NCI-H226 (cell line): ENCODE data around the gene WNT7A.
"Not testable (repeated sequence)": the region's sequence is repeated elsewhere in the genome, so short reads cannot be mapped to it uniquely, and the experiment has no call there.

Source experiments
- DNase-seq: peaks from one replicate; pipeline ENCODE4 v3.0.0-alpha.2; 2015

Gene WNT7A

DNA sequence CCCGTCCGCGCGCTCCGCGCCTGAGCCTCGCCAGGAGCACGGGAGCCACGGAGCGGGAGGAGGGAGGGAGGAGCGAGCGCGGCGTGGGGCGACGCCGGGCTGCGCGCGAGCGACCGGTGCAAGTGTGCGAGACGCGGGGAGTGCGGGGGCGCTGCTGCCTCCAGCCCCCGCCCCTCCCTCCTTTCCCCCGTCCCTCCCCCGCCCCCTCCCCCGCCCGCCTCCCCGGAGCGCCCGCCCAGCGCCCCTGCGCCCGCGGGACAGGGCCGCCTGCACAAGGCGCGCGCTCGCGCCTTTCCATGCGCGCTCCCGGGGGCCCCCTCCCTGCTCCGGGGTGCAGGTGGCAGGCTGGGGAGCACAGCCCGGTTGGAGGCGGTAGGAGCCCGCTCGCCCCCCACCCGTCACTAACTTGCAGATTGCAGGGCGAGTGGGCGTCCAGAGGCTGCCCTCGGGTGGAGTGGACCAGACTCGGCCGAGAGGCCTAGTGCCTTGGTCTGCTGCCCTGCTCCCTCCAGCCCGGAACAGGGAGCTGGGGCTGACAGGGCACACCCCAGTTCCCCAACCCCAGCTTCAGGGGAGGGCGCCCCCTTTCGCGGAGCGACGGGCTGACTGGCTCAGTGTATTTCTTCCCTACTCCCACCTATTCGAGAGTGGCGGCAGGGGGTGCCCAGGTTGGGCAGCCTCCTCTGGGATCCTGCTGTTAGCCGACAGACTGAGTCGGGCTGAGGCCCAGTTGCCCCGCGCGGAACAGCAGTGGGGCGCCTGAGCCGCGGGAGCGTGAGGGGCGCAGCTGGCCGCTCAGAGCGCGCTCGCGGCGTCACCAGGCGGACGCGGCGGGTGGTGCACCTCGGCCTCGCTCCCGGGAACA lies at the start of gene WNT7A:
WNT7A (minus strand) TSS at position 126 of the 865 bp plus-strand sequence. CDS start 255 bp downstream, outside the sequence.
- no peak for DNase-seq

- not testable (repeated sequence) for DNase-seq
Measured at GRCh38 chr3:13928741-13929140, 48.9 kb upstream of the WNT7A start.

GRCh38 chr3:13927295-13927694 lies 47.4 kb upstream of the WNT7A start:
- no peak for DNase-seq

DNA sequence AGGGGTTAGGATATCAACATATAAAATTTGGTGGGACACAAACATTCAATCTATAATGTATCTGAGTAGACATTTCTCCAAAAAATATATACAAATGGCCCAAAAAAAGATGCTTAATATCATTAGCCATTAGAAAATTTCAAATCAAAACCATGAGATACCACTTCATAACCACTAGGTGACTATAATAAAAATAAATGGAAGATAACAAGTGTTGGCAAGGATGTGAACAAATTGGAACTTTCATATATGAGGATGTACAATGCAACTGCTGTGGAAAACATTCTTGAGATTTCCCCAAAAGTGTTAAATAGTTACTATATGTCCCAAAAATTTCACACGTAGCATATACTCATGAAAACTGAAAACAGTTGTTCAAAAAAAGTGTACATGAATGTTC lies 36.5 kb upstream of the WNT7A start:
- no peak for DNase-seq

DNA sequence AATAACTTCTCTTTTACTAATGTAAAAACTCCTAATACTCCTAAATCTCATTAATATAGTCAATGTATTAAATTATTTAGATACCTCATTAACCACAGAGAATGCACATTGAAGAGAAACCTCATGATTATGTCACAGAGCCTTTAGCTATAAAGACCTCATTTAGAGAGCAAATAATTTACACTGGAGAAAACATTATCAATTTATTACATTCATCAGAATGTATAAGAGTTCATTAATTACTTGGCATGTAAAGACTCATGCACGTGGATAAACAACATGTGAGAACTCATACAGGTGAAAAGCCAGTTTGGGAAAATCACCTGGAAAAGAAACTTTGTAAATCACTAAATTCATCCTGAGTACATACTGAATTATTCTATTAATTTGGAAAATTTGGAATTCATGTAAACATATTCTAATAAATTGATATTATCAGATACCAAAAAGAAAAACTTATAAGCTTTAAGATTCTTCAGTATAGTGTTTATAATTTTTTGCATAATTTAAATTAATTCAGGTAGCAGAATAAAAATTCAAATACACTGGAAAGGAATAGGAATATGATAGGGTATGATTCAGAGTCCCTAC lies 22.9 kb upstream of the WNT7A start:
- no peak for DNase-seq

DNA sequence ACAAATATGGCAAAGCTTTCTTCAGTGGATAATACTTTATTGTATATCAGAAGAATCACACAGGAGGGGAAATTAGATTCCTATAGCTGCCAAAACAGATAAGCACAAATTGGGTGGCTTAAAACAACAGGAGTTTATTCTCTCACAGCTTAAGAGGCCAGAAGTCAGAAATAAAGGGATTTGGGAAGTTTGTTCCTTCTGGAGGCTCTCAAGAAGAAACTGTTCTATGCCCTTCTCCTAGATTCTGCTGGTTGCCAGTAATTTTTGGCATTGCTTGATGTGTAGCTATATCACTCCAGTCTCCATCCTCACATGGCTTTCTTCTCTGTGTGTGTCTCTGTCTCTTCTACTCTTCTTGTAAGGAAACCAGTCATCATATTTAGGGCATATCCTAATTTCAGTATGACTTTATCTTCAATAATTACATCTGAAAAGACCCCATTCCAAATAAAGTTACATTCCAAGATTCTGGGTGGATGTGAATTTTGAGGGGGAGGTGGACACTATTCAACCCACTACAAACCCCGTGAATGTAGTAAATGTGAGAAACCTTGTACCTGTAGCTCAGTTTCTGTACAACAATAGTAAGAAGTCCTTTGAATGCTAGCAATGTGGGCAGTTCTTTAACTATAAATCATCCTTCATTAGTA lies 22.2 kb upstream of the WNT7A start:
- DNase-seq: no peak

GRCh38 chr3:13898346-13898745 lies 18.5 kb upstream of the WNT7A start:
- no peak for DNase-seq

- DNase-seq: peak; percentile 48
Measured at GRCh38 chr3:13896473-13897154, 16.7 kb upstream of the WNT7A start.

GRCh38 chr3:13895155-13896105 lies 15.6 kb upstream of the WNT7A start:
- DNase-seq: peak; percentile 78

DNA sequence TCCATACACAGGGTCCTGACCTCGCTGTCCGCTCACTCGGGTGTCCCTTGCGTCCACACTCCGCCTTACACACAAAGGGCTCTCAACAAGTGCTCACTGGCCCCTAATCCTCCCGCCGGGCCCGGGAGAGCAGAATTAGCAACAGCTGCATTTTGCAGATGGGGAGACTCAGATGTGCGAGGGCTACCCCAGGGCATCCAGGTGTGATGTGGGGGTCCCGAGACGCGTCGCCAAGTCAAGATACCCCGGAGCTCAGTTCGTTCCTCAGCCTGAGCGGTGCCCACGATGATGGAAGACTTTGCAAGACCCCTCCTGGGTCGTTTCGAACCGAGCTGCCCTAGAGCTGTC lies 14.9 kb upstream of the WNT7A start:
- no peak for DNase-seq

GRCh38 chr3:13894096-13894806 lies 14.4 kb upstream of the WNT7A start:
- no peak for DNase-seq

GRCh38 chr3:13892304-13892703 lies 12.4 kb upstream of the WNT7A start:
- DNase-seq: no peak

GRCh38 chr3:13891492-13892073 lies 11.7 kb upstream of the WNT7A start:
- no peak for DNase-seq

GRCh38 chr3:13891017-13891392 lies 11.1 kb upstream of the WNT7A start:
- DNase-seq: no peak

DNA sequence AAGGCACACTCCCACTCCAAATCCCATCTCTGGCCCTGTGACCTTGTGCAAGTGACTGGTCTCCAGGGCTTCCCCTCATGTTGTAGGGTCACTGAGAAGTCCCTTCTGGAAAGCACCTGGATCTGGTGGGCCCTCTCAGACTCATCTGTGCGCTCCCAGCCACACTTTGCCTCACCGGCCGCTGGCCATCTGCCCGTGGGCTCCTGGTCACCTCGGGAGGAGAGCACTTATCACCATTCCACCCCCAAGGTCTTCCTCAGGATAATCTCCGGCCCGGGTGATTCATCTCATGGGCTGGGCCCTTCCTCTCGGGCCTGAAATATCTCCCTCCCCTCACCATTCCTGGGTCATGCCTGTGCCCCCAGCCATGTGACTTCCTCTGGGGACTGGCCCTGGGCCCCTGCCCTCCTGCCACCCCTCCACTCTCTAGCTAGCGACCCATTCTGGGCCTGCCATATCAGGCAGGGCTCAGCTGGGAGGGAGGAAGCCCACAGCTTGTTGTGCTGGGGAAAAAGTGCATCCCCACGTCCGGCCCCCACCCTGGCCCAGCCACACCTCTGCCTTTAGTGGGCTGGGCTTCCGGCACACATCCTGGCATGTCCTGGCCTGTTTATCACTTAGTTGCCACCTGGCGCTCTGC lies 10.6 kb upstream of the WNT7A start:
- DNase-seq: peak; percentile 22

- no peak for DNase-seq
Measured at GRCh38 chr3:13888576-13888975, 8.7 kb upstream of the WNT7A start.

DNA sequence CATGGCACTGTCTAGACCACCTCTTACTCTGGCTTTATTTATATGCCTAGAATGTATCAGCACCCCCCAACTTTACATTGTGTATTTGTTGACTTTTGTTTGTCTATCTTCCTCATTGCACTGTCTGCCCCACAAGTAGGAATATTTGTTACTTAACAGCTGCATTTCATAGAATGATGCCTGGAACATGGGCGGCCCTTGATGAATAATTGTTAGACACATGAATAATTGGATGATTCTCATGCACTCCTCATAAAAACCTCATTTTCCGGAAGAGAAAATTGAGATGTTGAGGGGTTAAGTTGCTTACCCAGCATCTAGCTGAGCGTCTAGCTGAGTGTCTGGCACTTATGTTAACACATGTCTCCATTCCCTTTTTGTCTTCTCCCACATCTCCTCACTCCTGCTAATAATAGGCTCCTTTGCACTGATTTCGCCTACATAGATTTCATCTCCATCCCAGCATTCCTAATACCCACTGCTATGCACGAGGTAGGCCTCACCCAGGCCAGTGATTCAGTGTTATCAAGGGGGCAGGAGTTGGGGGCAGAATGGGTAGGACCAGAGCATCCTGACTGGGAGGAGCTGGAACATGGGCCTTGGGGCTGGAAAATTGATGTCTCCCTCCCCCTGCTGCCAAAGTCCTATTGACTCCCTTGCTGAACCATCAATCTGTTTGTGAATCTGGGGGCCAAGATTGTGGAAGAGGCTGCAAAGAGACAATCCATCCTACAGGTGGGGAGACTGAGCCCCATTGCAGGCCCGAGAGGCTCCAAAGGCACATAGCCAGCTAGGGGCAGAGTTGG lies 7.8 kb upstream of the WNT7A start:
- no peak for DNase-seq

GRCh38 chr3:13886593-13887129 lies 6.8 kb upstream of the WNT7A start:
- no peak for DNase-seq

DNA sequence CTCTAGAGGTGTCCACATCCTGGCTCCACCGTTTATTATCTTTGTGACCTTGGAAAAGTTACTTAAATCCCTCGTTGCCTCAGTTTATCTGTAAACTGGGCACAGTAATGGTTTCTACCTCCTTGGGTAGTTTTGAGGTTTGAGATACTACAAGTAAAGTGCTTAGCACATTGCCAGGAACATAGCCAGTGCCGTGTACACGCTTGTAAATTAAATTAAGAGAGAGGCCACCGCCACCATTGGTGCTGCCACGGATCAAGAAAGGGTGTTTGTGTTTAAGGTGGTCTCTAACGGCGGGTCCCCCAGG lies 5.8 kb upstream of the WNT7A start:
- DNase-seq: no peak
